HEK293 (cell line): ENCODE data around the gene DCTN3.

ENCODE experiments used
- CTCF ChIA-PET: fragments of 350-600 bp; formaldehyde crosslinking; extraction: SDS; loops from one replicate; lab custom pipeline; 2021; ENCODE audit warnings: antibody characterized with exemption; lab: Yijun Ruan, JAX
- POLR2A ChIA-PET: fragments of 300-600 bp; formaldehyde crosslinking; extraction: SDS; loops from one replicate; lab custom pipeline; 2020; ENCODE audit warnings: antibody characterized with exemption, inconsistent platforms; lab: Yijun Ruan, JAX
- H3K27ac ChIP-seq: fragments of 200-500 bp; sonication (Bioruptor generic); 2 replicates; pipeline ENCODE4 v1.5.1; 2014; ENCODE audit warnings: low read depth, low read length, control low read depth, inconsistent platforms; ENCODE audit errors: extremely low read depth
- H3K36me3 ChIP-seq, 2 experiments: fragments of 200-500 bp in 1 of 2; sonication (Bioruptor generic) in 1 of 2; 1 replicate in 1 of 2; 2 replicates in 1 of 2; pipeline ENCODE4 v1.5.1; 2014 to 2017; ENCODE audit warnings: inconsistent platforms in 2 of 2, low read length in 2 of 2; ENCODE audit not compliant: control insufficient read depth in 2 of 2, insufficient read depth in 1 of 2
- H3K4me1 ChIP-seq: fragments of 200-500 bp; sonication (Bioruptor generic); 2 replicates; pipeline ENCODE4 v1.5.1; 2014; ENCODE audit warnings: mild to moderate bottlenecking, low read length, inconsistent platforms; ENCODE audit not compliant: control insufficient read depth, insufficient read depth
- H3K4me3 ChIP-seq: 2 replicates; pipeline ENCODE4 v1.5.1; 2011; ENCODE audit warnings: low read depth, mild to moderate bottlenecking, control low read depth, low read length, moderate library complexity
- H3K9me3 ChIP-seq: fragments of 200-500 bp; sonication (Bioruptor generic); 2 replicates; pipeline ENCODE4 v1.5.1; 2014; ENCODE audit warnings: low read depth, low read length, inconsistent platforms; ENCODE audit not compliant: control insufficient read depth, insufficient read depth
- BCL11B ChIP-seq: fragments of 450-650 bp; formaldehyde crosslinking; IDR thresholded peaks from 2 replicates; pipeline ENCODE4 v1.5.1; 2016; ENCODE audit warnings: low read depth, missing biosample characterization, missing genetic modification characterization
- CTCF ChIP-seq: fragments of 450-650 bp; formaldehyde crosslinking; IDR thresholded peaks from 2 replicates; pipeline ENCODE4 v1.5.1; 2016; ENCODE audit warnings: missing biosample characterization, missing genetic modification characterization
- HIC1 ChIP-seq: fragments of 450-650 bp; formaldehyde crosslinking; IDR thresholded peaks from 2 replicates; pipeline ENCODE4 v1.5.1; 2016; ENCODE audit warnings: missing biosample characterization, missing genetic modification characterization
- KLF8 ChIP-seq: fragments of 450-650 bp; formaldehyde crosslinking; IDR thresholded peaks from 2 replicates; pipeline ENCODE4 v1.5.1; 2016; ENCODE audit warnings: missing biosample characterization, missing genetic modification characterization
- PATZ1 ChIP-seq: fragments of 450-650 bp; formaldehyde crosslinking; IDR thresholded peaks from 2 replicates; pipeline ENCODE4 v1.5.1; 2016; ENCODE audit warnings: missing biosample characterization, missing genetic modification characterization
- PRDM10 ChIP-seq: fragments of 450-650 bp; formaldehyde crosslinking; IDR thresholded peaks from 2 replicates; pipeline ENCODE4 v1.5.1; 2016; ENCODE audit warnings: missing biosample characterization, missing genetic modification characterization
- PRDM4 ChIP-seq: fragments of 450-650 bp; formaldehyde crosslinking; IDR thresholded peaks from 2 replicates; pipeline ENCODE4 v1.5.1; 2017; ENCODE audit warnings: missing biosample characterization, missing genetic modification characterization
- ZNF26 ChIP-seq: fragments of 450-650 bp; formaldehyde crosslinking; IDR thresholded peaks from 2 replicates; pipeline ENCODE4 v1.5.1; 2016; ENCODE audit warnings: missing biosample characterization, missing genetic modification characterization
- ZNF335 ChIP-seq: fragments of 450-650 bp; formaldehyde crosslinking; conservative IDR thresholded peaks from 2 replicates; pipeline ENCODE4 v1.5.1; 2016; ENCODE audit warnings: missing biosample characterization, missing genetic modification characterization
- ZNF544 ChIP-seq: fragments of 450-650 bp; formaldehyde crosslinking; IDR thresholded peaks from 2 replicates; pipeline ENCODE4 v1.5.0; 2017; ENCODE audit warnings: missing biosample characterization, missing genetic modification characterization
- ZNF654 ChIP-seq: fragments of 450-650 bp; formaldehyde crosslinking; IDR thresholded peaks from 2 replicates; pipeline ENCODE4 v1.5.1; 2016; ENCODE audit warnings: low read depth, missing biosample characterization, missing genetic modification characterization
- ZNF660 ChIP-seq: fragments of 450-650 bp; IDR thresholded peaks from 2 replicates; pipeline ENCODE4 v1.5.1; 2018; ENCODE audit warnings: missing biosample characterization, mild to moderate bottlenecking, missing genetic modification characterization

The DCTN3 gene

GRCh38 chr9:34612788-34613390 lies 7.4 kb downstream of the DCTN3 start:
- no peak overlapping the region; the same call in 1 of the 2 replicates for H3K27ac ChIP-seq
- H3K4me1 ChIP-seq = no peaks in the 10 kb centered on the region
- peak overlapping the region; percentile 38 for H3K4me3 ChIP-seq
- no peaks in the 10 kb centered on the region for H3K9me3 ChIP-seq
- ChIA-PET POLR2A (interaction anchor here (0.6 to 2.4 kb wide), 6 partner anchors 20 to 513 kb away, joined by 3 to 11 read pairs (median 5); partner anchors contain the start of genes GALT and SIGMAR1), CTCF (interaction anchor here (0.6 to 10.3 kb wide), 12 partner anchors 10 to 540 kb away, joined by 3 to 164 read pairs (median 4); partner anchors contain the start of genes ARID3C and SIGMAR1)
- peaks cover 5 to 61% of the 10 kb centered on the region in 2 experiments; a peak in 2 of 3 replicates for H3K36me3 ChIP-seq
- TF ChIP-seq PATZ1 (peak; percentile 54; the same call in 1 of the 2 replicates), ZNF335 (tag by site-specific recombination) (peak; percentile 59), BCL11B (tag by site-specific recombination) (no peak), PRDM4 (tag by site-specific recombination) (no peak), HIC1 (tag by site-specific recombination) (peak; percentile 53; the same call in 1 of the 2 replicates), ZNF26 (tag by site-specific recombination) (no peak), ZNF654 (tag by site-specific recombination) (peak; percentile 47), PRDM10 (tag by site-specific recombination) (peak; percentile 42; the same call in 1 of the 2 replicates), CTCF (tag by site-specific recombination) (peak; percentile 67), ZNF660 (peak; percentile 62; the same call in 1 of the 2 replicates), KLF8 (peak; percentile 22; the same call in 1 of the 2 replicates), ZNF544 (tag by site-specific recombination) (no peak)
